Mucosa of descending colon (tissue), 3 donors: ENCODE data around the gene TENM4. TPM values are rescaled to one million over a fixed set of nuclear protein-coding genes. Genes with fewer than 3 reads are reported as not detected.

ENCODE experiments used
- ATAC-seq: fragments of 200-7000 bp; cut with Tn5 transposase; one replicate; pipeline ENCODE4 v1.9.1; 2020; ENCODE audit warnings: mild to moderate bottlenecking, moderate library complexity
- DNase-seq, 3 donors: peaks; one replicate each; pipeline ENCODE4 v3.0.0-alpha.2; 2020
- H3K36me3 ChIP-seq: fragments of 200-600 bp; one replicate; pipeline ENCODE4 v1.8.0; 2021; ENCODE audit warnings: low read depth, mild to moderate bottlenecking
- H3K4me1 ChIP-seq: fragments of 200-600 bp; one replicate; pipeline ENCODE4 v1.8.0; 2021; ENCODE audit warnings: low read depth, mild to moderate bottlenecking
- H3K4me3 ChIP-seq: fragments of 200-600 bp; one replicate; pipeline ENCODE4 v1.8.0; 2021; ENCODE audit warnings: mild to moderate bottlenecking
- H3K9me3 ChIP-seq: fragments of 200-600 bp; one replicate; pipeline ENCODE4 v1.8.0; 2021; ENCODE audit warnings: mild to moderate bottlenecking
- CTCF ChIP-seq: fragments of 200-600 bp; IDR thresholded peaks from one replicate; pipeline ENCODE4 v1.8.0; 2022; ENCODE audit warnings: antibody characterized with exemption, mild to moderate bottlenecking
- intact Hi-C, 2 donors: fragments of 100-400 bp; cut with DNase I in 1 of 2; cut with micrococcal nuclease in 1 of 2; formaldehyde crosslinking; loops; one replicate each; pipeline versions ENCODE4 v1.11.0 to v1.11.1; 2022; cut with DNase I, micrococcal nuclease
- total RNA-seq, 3 donors: library from RNA; stranded (reverse); fragmentation: NEBNext Ultra II Directional in 2 of 3; extraction: Animal tissue kit (Norgen Biotek cat#: 25700) in 2 of 3; gene quantifications; one replicate each; pipeline versions ENCODE4 v1.2.1 to v1.2.4, GENCODE V29; 2021 to 2023
- donor health status: DM: no; HTN: no; CAD: no; lungs with moderate emphysema.
- donor health status: DM: no; HTN: no; CAD: no.
- donor health status: DM: no; HTN: yes; CAD: no.

Gene TENM4
- total RNA-seq, 3 donors from 2014 or later = 0.70 to 1.6 (median 1.2) TPM

- DNase-seq (no peak), ATAC-seq (no peak)
- Histone ChIP-seq H3K36me3 (no peaks in the 10 kb centered on the region), H3K4me3 (no peak overlapping the region), H3K9me3 (no peaks in the 10 kb centered on the region), H3K4me1 (no peaks in the 10 kb centered on the region)
- no peak for TF ChIP-seq CTCF
- intact Hi-C loops = no loop called here
Measured at GRCh38 chr11:78694152-78694551, 746.7 kb downstream of the TENM4 start.

GRCh38 chr11:78691215-78691614 is 749.6 kb downstream of the TENM4 start:
- intact Hi-C loops = no loop called here
- no peaks in the 10 kb centered on the region for H3K4me1 ChIP-seq
- no peaks in the 10 kb centered on the region for H3K36me3 ChIP-seq
- ATAC-seq (no peak), DNase-seq (no peak)
- no peak overlapping the region for H3K4me3 ChIP-seq
- no peak for TF ChIP-seq CTCF
- H3K9me3 ChIP-seq = no peaks in the 10 kb centered on the region

- DNase-seq (no peak), ATAC-seq (no peak)
- H3K36me3 ChIP-seq = no peaks in the 10 kb centered on the region
- no peaks in the 10 kb centered on the region for H3K4me1 ChIP-seq
- TF ChIP-seq CTCF = no peak
- H3K4me3 ChIP-seq = no peak overlapping the region
- intact Hi-C loops = no loop called here
- no peaks in the 10 kb centered on the region for H3K9me3 ChIP-seq
Measured at GRCh38 chr11:78690352-78690987, 750.4 kb downstream of the TENM4 start.

- intact Hi-C loops = no loop called here
- Histone ChIP-seq H3K4me1 (no peaks in the 10 kb centered on the region), H3K36me3 (no peaks in the 10 kb centered on the region), H3K4me3 (no peak overlapping the region), H3K9me3 (no peaks in the 10 kb centered on the region)
- no peak for TF ChIP-seq CTCF
- no peak for ATAC-seq
- DNase-seq = no peak
Measured at GRCh38 chr11:78689585-78690153, 751.2 kb downstream of the TENM4 start.

- DNase-seq (no peak), ATAC-seq (no peak)
- no peaks in the 10 kb centered on the region for H3K4me1 ChIP-seq
Measured at GRCh38 chr11:78689101-78689500, 751.7 kb downstream of the TENM4 start.

More at GRCh38 chr11:78689101-78689500, 751.7 kb downstream of the TENM4 start:
- Histone ChIP-seq H3K36me3 (no peaks in the 10 kb centered on the region), H3K9me3 (no peaks in the 10 kb centered on the region), H3K4me3 (no peak overlapping the region)
- intact Hi-C loops = no loop called here
- no peak for TF ChIP-seq CTCF
